Skeletal muscle satellite cell (primary cell): Measurements from ENCODE around the gene UBE2E1.
"Not testable (repeated sequence)": the region's sequence is repeated elsewhere in the genome, so short reads cannot be mapped to it uniquely, and the experiment has no call there.

Experiments used
- H3K27me3 ChIP-seq: 2 replicates; pipeline ENCODE4 v1.7.0; 2013; ENCODE audit warnings: low read length; ENCODE audit not compliant: control insufficient read depth, insufficient read depth
- H3K36me3 ChIP-seq: 2 replicates; pipeline ENCODE4 v1.7.0; 2013; ENCODE audit warnings: mild to moderate bottlenecking, control low read depth, low read length; ENCODE audit not compliant: insufficient read depth
- H3K4me1 ChIP-seq: 2 replicates; pipeline ENCODE4 v1.7.0; 2013; ENCODE audit warnings: low read length; ENCODE audit not compliant: control insufficient read depth, insufficient read depth
- H3K4me2 ChIP-seq: 2 replicates; pipeline ENCODE4 v1.7.0; 2013; ENCODE audit warnings: mild to moderate bottlenecking, low read length
- H3K4me3 ChIP-seq: 2 replicates; pipeline ENCODE4 v1.7.0; 2013; ENCODE audit warnings: low read length
- H3K9ac ChIP-seq: 2 replicates; pipeline ENCODE4 v1.7.0; 2013; ENCODE audit warnings: mild to moderate bottlenecking, low read depth, low read length, moderate library complexity
- H3K9me3 ChIP-seq: replicated peaks from 2 replicates; pipeline ENCODE4 v1.7.0; 2013; ENCODE audit warnings: mild to moderate bottlenecking, control low read depth, low read length

UBE2E1 gene

GRCh38 chr3:23863060-23863459 lies 57.3 kb downstream of the UBE2E1 start:
- Histone ChIP-seq H3K4me2 (no peak overlapping the region), H3K4me1 (peaks cover 25% of the 10 kb centered on the region), H3K27me3 (no peaks in the 10 kb centered on the region), H3K36me3 (no peaks in the 10 kb centered on the region), H3K4me3 (no peak overlapping the region), H3K9ac (no peak overlapping the region), H3K9me3 (no peaks in the 10 kb centered on the region)

- H3K4me2 ChIP-seq: no peak overlapping the region
- H3K9me3 ChIP-seq: no peaks in the 10 kb centered on the region
- no peaks in the 10 kb centered on the region for H3K36me3 ChIP-seq
- H3K4me1 ChIP-seq: peaks cover 13% of the 10 kb centered on the region
- no peaks in the 10 kb centered on the region for H3K27me3 ChIP-seq
- no peak overlapping the region for H3K4me3 ChIP-seq
- no peak overlapping the region for H3K9ac ChIP-seq
These were observed 59.2 kb downstream of the UBE2E1 start for GRCh38 chr3:23864931-23865330.

- Histone ChIP-seq H3K4me3 (no peak overlapping the region), H3K4me1 (peaks cover 13% of the 10 kb centered on the region), H3K27me3 (no peaks in the 10 kb centered on the region), H3K36me3 (no peaks in the 10 kb centered on the region), H3K4me2 (no peak overlapping the region), H3K9me3 (no peaks in the 10 kb centered on the region), H3K9ac (no peak overlapping the region)
These were observed 60.0 kb downstream of the UBE2E1 start for GRCh38 chr3:23865595-23866396.

GRCh38 chr3:23867400-23867799 lies 61.6 kb downstream of the UBE2E1 start:
- peaks cover 13% of the 10 kb centered on the region for H3K4me1 ChIP-seq
- no peaks in the 10 kb centered on the region for H3K36me3 ChIP-seq
- H3K9me3 ChIP-seq: no peaks in the 10 kb centered on the region
- no peaks in the 10 kb centered on the region for H3K27me3 ChIP-seq
- no peak overlapping the region for H3K4me2 ChIP-seq
- H3K4me3 ChIP-seq: no peak overlapping the region
- no peak overlapping the region for H3K9ac ChIP-seq

GRCh38 chr3:23867838-23868237 lies 62.1 kb downstream of the UBE2E1 start:
- no peak overlapping the region for H3K4me2 ChIP-seq
- H3K36me3 ChIP-seq: no peaks in the 10 kb centered on the region
- H3K4me1 ChIP-seq: peaks cover 13% of the 10 kb centered on the region
- H3K9ac ChIP-seq: no peak overlapping the region
- no peaks in the 10 kb centered on the region for H3K27me3 ChIP-seq
- no peak overlapping the region for H3K4me3 ChIP-seq
- no peaks in the 10 kb centered on the region for H3K9me3 ChIP-seq

- H3K9me3 ChIP-seq: no peaks in the 10 kb centered on the region
- no peaks in the 10 kb centered on the region for H3K27me3 ChIP-seq
- H3K36me3 ChIP-seq: no peaks in the 10 kb centered on the region
- peaks cover 25% of the 10 kb centered on the region for H3K4me1 ChIP-seq
- no peak overlapping the region for H3K4me3 ChIP-seq
- H3K4me2 ChIP-seq: no peak overlapping the region
- H3K9ac ChIP-seq: no peak overlapping the region
These were observed 64.4 kb downstream of the UBE2E1 start for GRCh38 chr3:23869977-23870662.

GRCh38 chr3:23870663-23871043 lies 64.9 kb downstream of the UBE2E1 start:
- H3K4me3 ChIP-seq, H3K36me3 ChIP-seq, H3K27me3 ChIP-seq, H3K9ac ChIP-seq, H3K4me2 ChIP-seq, H3K9me3 ChIP-seq: not testable (repeated sequence)
- H3K4me1 ChIP-seq: peaks cover 22% of the 10 kb centered on the region

GRCh38 chr3:23871361-23871760 lies 65.6 kb downstream of the UBE2E1 start:
- H3K4me2 ChIP-seq, H3K9ac ChIP-seq, H3K4me3 ChIP-seq, H3K36me3 ChIP-seq, H3K27me3 ChIP-seq, H3K9me3 ChIP-seq: not testable (repeated sequence)
- H3K4me1 ChIP-seq: peaks cover 21% of the 10 kb centered on the region

GRCh38 chr3:23872330-23872729 lies 66.6 kb downstream of the UBE2E1 start:
- Histone ChIP-seq H3K27me3 (no peaks in the 10 kb centered on the region), H3K4me3 (no peak overlapping the region), H3K9me3 (no peaks in the 10 kb centered on the region), H3K4me1 (peaks cover 30% of the 10 kb centered on the region), H3K4me2 (no peak overlapping the region), H3K36me3 (no peaks in the 10 kb centered on the region), H3K9ac (no peak overlapping the region)

- Histone ChIP-seq H3K4me3 (no peak overlapping the region), H3K27me3 (no peaks in the 10 kb centered on the region), H3K9ac (no peak overlapping the region), H3K36me3 (no peaks in the 10 kb centered on the region), H3K4me1 (peaks cover 39% of the 10 kb centered on the region), H3K4me2 (no peak overlapping the region), H3K9me3 (no peaks in the 10 kb centered on the region)
These were observed 68.2 kb downstream of the UBE2E1 start for GRCh38 chr3:23873941-23874340.

GRCh38 chr3:23874359-23875112 lies 68.8 kb downstream of the UBE2E1 start:
- Histone ChIP-seq H3K4me3 (no peak overlapping the region), H3K4me2 (no peak overlapping the region), H3K9ac (no peak overlapping the region)

More at GRCh38 chr3:23874359-23875112, 68.8 kb downstream of the UBE2E1 start:
- Histone ChIP-seq H3K9me3 (no peaks in the 10 kb centered on the region), H3K4me1 (peaks cover 39% of the 10 kb centered on the region), H3K27me3 (no peaks in the 10 kb centered on the region), H3K36me3 (no peaks in the 10 kb centered on the region)
